DMS53 treated with DMSO at 0.1 percent for 48 hours (cell line): ENCODE results near the gene CD300LB.
"Not testable (repeated sequence)": the region's sequence is repeated elsewhere in the genome, so short reads cannot be mapped to it uniquely, and the experiment has no call there.

Experiments used
- DNase-seq: peaks from one replicate; lab custom pipeline; 2025; ENCODE audit not compliant: unreplicated experiment; lab: John Stamatoyannopoulos, UW

CD300LB gene

GRCh38 chr17:74526681-74527080 lies 4.6 kb downstream of the CD300LB start:
- no peak for DNase-seq

- DNase-seq, result no peak
These were observed 5.4 kb downstream of the CD300LB start for GRCh38 chr17:74525781-74526288.

GRCh38 chr17:74525465-74525725 lies 5.9 kb downstream of the CD300LB start:
- DNase-seq, result no peak

DNA sequence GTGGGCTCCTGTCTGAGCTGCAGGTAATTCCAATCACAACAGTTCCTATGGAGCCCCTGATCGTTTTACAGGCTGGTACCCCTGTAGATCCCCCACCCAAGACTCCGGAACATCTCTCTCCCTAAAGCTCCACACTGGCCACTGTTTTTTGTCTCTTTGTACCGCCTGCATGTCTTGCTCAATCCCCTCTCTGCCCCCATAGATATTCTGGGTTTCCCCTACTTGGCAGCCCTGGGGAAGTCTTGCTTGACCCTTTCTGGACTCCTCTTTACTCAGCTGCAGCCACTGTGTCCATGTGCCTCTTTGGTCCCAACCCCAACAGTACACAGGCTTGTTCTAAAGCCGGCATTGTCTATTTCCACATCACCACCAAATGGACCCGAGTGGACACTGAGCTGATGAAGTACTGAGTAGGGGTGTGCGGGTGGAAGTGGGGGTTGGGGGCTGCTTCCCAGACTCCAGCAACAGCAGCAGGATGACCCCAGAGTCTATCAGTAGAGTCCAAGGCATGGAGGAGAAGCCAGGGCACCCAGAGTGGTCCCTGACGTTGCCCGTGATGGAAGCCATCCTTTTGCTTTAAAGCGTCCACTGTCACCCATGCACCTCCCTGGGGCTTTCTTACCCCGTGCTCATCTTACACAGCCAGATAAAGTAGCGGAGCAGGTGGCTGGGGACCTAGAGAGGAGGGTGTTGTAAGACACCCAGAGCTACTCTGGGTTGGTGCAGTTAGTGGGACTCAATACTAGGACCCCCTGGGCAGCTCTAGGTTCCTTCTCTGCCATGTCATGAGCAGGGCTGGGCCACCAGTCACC lies 6.4 kb downstream of the CD300LB start:
- DNase-seq, result no peak

- DNase-seq, result no peak
These were observed 8.0 kb downstream of the CD300LB start for GRCh38 chr17:74523308-74523707.

GRCh38 chr17:74522381-74523105 lies 8.7 kb downstream of the CD300LB start:
- no peak for DNase-seq

DNA sequence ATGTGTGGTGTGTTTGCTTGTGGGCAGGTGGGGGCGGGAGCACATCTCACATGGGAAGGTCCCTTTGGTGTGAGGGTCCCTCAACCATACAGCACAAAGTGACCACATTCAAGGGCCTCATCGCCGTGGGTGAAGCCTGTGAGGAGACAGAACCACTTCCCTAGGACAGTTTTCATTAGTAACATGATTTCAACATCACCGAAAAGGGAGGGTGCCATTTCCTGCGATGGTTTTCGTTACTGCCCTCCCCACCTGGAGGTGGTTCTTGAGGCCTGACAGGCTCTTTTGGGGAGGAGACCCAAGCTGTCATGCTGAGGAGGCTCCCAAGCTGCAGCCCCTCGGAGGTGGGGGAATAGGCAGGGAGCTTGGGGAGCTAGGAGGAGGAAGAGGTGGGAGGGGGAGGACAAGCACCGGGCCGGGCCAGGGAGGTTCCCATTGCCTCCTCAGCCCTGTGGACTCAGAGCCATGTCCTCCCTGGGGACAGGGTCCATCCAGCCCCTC lies 9.5 kb downstream of the CD300LB start:
- DNase-seq, result no peak

DNA sequence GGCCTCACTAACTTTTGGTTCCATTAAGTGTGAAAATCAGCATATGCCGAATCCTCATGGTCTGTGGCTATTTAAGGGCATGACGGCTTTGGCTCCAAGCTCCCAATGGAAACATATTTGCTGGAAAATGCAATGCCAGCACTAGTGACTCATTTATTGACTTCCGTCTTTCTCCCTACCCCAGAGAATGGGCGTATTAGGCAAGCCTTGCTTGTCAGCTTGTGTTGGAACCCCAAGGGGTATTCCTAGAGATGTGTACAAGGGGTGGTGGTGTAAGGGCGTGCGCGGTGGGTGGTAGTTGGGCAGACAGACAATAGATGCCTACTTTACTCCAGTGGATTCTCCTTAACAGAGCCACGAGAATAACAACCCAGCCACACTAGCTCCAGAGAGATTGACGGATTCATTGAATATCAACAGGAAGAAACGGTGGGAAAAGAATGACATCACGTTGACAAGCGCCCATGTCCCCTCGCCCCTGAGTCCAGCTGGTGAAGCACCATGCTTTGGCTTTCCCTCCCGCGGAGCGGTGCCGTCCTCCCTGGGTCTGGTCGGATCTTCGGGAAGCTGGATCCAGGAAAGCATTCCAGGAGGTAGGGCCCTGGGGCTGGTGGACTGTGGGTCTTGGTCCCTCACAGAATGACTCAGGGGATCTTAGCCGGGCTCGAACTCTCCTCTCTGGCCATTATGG lies 10.3 kb downstream of the CD300LB start:
- no peak for DNase-seq

DNA sequence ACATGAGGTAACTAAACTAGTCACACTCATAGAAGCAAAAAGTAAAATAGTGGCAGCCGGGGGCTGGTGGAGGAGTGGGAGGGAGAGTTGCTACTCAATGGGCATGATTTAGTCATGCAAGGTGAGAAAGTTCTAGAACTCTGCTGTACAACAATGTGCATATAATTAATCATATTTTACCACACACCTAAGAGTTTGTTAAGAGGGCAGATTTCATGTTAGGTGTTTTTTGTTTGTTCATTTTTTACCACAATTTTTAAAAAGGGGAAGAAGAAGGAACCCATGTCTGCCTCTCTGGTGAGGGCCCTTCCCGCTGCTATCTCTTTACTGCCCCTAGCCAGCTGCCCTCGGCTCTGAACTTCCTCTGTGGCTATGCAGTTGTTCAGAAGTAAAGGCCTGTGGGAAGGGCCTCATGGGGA lies 11.2 kb downstream of the CD300LB start:
- DNase-seq, result no peak

GRCh38 chr17:74518413-74518981 lies 12.8 kb downstream of the CD300LB start:
- not testable (repeated sequence) for DNase-seq

DNA sequence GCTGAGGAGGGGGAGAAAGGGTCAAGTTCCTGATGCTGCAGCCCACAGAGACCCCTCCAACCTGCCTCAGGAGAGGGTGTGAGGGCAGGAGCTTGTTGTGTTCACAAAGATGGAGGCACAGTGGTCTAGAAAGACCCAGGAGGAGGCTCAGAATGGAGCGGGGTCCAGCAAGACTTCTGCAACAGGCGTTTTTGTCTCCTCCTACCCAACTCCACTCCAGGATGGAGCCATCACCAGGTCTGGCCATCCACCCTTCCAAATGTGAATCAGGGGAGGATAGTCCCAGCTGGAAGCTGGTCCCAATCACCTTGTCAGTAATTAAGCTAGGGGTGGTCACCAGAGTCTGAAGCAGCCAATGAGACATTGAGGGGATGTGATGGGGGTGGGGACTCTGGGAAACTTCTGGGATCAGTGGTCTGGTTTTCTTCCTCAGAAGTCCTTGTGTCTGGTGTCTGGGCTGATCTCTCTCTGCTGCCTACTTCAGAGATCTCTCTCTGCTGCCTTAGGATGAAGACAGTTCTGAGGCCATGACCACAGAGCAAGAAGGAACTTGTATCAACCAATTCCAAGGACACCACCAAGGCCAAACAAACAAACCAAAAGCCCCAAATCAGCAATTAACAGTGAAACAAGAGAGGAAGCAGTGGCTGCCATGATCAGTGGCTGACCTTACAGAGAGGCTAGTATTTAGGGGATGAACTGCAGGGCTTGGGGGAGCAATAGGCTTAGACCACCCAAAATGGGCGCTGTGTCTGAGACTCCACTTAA lies 14.5 kb downstream of the CD300LB start:
- DNase-seq, result no peak

GRCh38 chr17:74515941-74516340 lies 15.3 kb downstream of the CD300LB start:
- no peak for DNase-seq

DNA sequence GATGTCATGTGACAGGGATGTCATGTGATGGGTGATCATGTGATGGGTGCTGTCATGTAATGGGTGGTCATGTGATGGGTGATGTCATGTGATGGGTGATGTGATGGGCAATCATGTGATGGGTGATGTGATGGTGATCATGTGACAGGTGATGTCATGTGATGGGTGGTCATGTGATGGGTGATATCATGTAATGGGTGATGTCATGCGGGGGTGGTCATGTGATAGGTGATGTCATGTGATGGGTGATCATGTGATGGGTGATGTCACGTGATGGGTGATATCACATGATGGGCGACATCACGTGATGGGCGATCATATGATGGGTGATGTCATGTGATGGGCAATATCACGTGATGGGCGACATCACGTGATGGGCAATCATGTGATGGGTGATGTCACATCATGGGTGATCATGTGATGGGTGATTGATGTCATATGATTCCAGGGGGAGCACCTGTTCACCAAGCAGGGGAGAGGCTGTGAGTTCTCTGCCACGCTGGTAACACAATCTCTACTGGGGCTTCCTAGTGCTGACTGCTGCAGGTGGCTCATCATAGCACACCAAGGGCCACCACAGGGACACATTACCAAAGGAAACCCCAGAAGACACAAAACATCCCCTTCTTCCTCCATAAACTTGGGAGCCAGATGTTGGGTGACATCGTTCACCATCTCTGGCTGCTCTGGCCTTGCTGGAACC lies 16.5 kb downstream of the CD300LB start:
- no peak for DNase-seq

DNA sequence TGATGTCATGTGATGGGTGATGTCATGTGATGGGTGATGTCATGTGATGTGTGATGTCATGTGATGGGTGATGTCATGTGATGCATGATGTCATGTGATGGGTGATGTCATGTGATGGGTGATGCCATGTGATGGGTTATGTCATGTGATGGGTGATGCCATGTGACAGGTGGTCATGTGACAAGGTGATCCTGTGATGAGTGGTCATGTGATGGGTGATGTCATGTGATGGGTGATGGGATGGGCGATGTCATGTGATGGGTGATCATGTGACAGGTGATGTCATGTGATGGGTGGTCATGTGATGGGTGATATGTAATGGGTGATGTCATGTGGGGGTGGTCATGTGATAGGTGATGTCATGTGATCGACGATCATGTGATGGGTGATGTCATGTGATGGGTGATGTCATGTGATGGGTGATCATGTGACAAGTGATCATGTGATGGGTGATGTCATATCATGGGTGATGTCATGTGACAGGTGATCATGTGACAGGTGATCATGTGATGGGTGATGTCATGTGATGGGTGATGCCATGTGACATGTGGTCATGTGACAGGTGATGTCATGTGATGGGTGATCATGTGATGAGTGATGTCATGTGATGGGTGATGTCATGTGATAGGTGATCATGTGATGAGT lies 17.2 kb downstream of the CD300LB start:
- no peak for DNase-seq

- no peak for DNase-seq
These were observed 18.6 kb downstream of the CD300LB start for GRCh38 chr17:74512624-74513091.

DNA sequence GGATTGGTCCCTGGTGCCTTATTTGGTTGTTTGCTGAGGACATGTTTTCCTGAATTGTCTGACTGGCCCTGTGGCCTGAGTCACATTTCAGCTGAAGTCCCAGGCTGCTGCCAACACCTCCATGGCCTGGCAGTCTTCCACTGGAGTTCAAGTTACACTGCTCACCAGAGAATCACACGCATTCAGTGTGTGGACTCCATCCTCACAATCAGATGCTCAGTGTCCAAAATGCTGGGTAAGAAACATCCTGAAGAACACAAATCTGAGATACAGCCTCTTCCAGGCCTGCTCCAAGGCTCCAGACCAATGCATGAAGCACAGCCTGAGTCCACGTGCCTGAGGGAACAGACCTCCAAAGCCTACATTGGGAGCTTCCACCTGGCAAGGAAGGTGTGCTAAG lies 19.2 kb downstream of the CD300LB start:
- no peak for DNase-seq

DNA sequence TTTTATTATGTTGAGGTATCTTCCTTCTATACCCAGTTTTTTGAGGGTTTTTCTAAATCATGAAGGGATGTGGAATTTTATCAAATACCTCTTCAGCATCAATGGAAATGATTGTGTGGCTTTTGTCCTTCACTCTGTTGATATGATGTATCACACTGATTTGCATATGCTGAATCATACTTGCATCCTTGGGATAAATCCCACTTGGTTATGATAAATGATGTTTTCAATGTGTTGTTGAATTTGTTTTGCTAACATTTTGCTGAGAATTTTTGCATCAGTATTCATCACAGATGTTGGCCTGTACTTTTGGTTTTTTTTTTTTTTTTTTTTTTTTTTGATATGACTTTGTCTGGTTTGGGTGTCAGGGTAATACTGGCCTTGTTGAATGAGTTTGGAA lies 23.1 kb downstream of the CD300LB start:
- no peak for DNase-seq

GRCh38 chr17:74503949-74504348 lies 27.3 kb downstream of the CD300LB start:
- DNase-seq, result not testable (repeated sequence)

GRCh38 chr17:74502861-74503260 lies 28.4 kb downstream of the CD300LB start:
- DNase-seq, result no peak
